ENCODE data around the gene BZW1.

- TF ChIP-seq POLR2A (IDR thresholded peaks at IDR 0.05): no peak
- no peak for TF ChIP-seq CTCF (IDR thresholded peaks at IDR 0.05)
Observed at GRCh38 chr2:200860092-200860795, 48.5 kb downstream of the BZW1 start.
